CD14-positive monocyte (primary cell): ENCODE data around the gene DUOXA2. TPM values are rescaled to one million over a fixed set of nuclear protein-coding genes. Genes with fewer than 3 reads are reported as not detected.

Source experiments
- DNase-seq, 3 donors: peaks; one replicate each; pipeline ENCODE4 v3.0.0-alpha.2; 2011 to 2022
- H2AFZ ChIP-seq: 2 replicates; pipeline ENCODE4 v1.6.0; 2012; ENCODE audit warnings: mild to moderate bottlenecking, low read depth, low read length, inconsistent platforms; ENCODE audit not compliant: insufficient read depth, poor library complexity, severe bottlenecking
- H3K27ac ChIP-seq, 2 donors: 1 replicate in 1 of 2; 2 replicates in 1 of 2; pipeline ENCODE4 v1.5.1; 2012 to 2013; ENCODE audit warnings: low read length in 2 of 2, control low read depth in 1 of 2, inconsistent platforms in 1 of 2, low read depth in 1 of 2, mild to moderate bottlenecking in 1 of 2
- H3K27me3 ChIP-seq, 2 donors: one replicate each; pipeline versions ENCODE4 v1.6.0 to v1.6.1; 2011 to 2013; ENCODE audit warnings: low read length in 2 of 2; ENCODE audit not compliant: control insufficient read depth in 2 of 2, insufficient read depth in 2 of 2
- H3K36me3 ChIP-seq, 2 donors: replicated peaks in 1 of 2; 1 replicate in 1 of 2; 2 replicates in 1 of 2; pipeline versions ENCODE4 v1.5.1 to v1.6.1; 2012 to 2013; ENCODE audit warnings: low read length in 2 of 2, control low read depth in 1 of 2, inconsistent platforms in 1 of 2, mild to moderate bottlenecking in 1 of 2; ENCODE audit not compliant: insufficient read depth in 2 of 2, control insufficient read depth in 1 of 2
- H3K4me1 ChIP-seq, 2 donors: 1 replicate in 1 of 2; 2 replicates in 1 of 2; pipeline versions ENCODE4 v1.5.1 to v1.6.1; 2012 to 2013; ENCODE audit warnings: low read length in 2 of 2, control low read depth in 1 of 2, inconsistent platforms in 1 of 2, mild to moderate bottlenecking in 1 of 2, moderate library complexity in 1 of 2; ENCODE audit not compliant: insufficient read depth in 2 of 2, control insufficient read depth in 1 of 2
- H3K4me2 ChIP-seq: replicated peaks from 2 replicates; pipeline ENCODE3; 2012; ENCODE audit warnings: low read length, moderate library complexity, mild to moderate bottlenecking; ENCODE audit not compliant: poor library complexity, severe bottlenecking; ENCODE audit errors: extremely low read depth
- H3K4me3 ChIP-seq, 3 experiments: fragments of 200-600 bp in 1 of 3; sonication (generic) in 1 of 3; replicated peaks in 1 of 3; 1 replicate in 2 of 3; 2 replicates in 1 of 3; pipeline ENCODE4 v1.5.1; 2011 to 2013; ENCODE audit warnings: low read length in 3 of 3, mild to moderate bottlenecking in 3 of 3, control low read depth in 2 of 3, low read depth in 2 of 3, inconsistent platforms in 1 of 3, moderate library complexity in 1 of 3
- H3K79me2 ChIP-seq: 2 replicates; pipeline ENCODE4 v1.6.0; 2012; ENCODE audit warnings: mild to moderate bottlenecking, control low read depth, inconsistent platforms, low read length, moderate library complexity; ENCODE audit not compliant: insufficient read depth
- H3K9ac ChIP-seq: 2 replicates; pipeline ENCODE4 v1.6.0; 2017; ENCODE audit warnings: low read length, mild to moderate bottlenecking; ENCODE audit not compliant: insufficient read depth, poor library complexity, severe bottlenecking
- H3K9me3 ChIP-seq, 2 donors: replicated peaks in 1 of 2; 1 replicate in 1 of 2; 2 replicates in 1 of 2; pipeline versions ENCODE4 v1.5.1 to v1.6.1; 2012 to 2013; ENCODE audit warnings: low read length in 2 of 2, control low read depth in 1 of 2; ENCODE audit not compliant: control insufficient read depth in 1 of 2, insufficient read depth in 1 of 2
- H4K20me1 ChIP-seq: 2 replicates; pipeline ENCODE4 v1.6.0; 2012; ENCODE audit warnings: mild to moderate bottlenecking, low read length, control low read depth, moderate library complexity; ENCODE audit not compliant: insufficient read depth
- H3K27ac Mint-ChIP-seq, 7 donors: one replicate each; pipeline ENCODE4 v1.8.0; 2020; ENCODE audit warnings: mild to moderate bottlenecking in 7 of 7, mixed read lengths in 7 of 7, moderate library complexity in 6 of 7, inconsistent platforms in 2 of 7
- H3K27me3 Mint-ChIP-seq, 3 donors: one replicate each; pipeline ENCODE4 v1.8.0; 2021 to 2022; ENCODE audit warnings: low read depth in 3 of 3, mild to moderate bottlenecking in 3 of 3, mixed read lengths in 3 of 3, moderate library complexity in 3 of 3, inconsistent platforms in 1 of 3
- H3K36me3 Mint-ChIP-seq, 2 donors: one replicate each; pipeline ENCODE4 v1.8.0; 2020; ENCODE audit warnings: mixed read lengths in 2 of 2, inconsistent platforms in 1 of 2, mild to moderate bottlenecking in 1 of 2
- H3K4me1 Mint-ChIP-seq: one replicate; pipeline ENCODE4 v1.8.0; 2020; ENCODE audit warnings: mild to moderate bottlenecking, mixed read lengths
- H3K4me3 Mint-ChIP-seq, 2 donors: one replicate each; pipeline ENCODE4 v1.8.0; 2020; ENCODE audit warnings: mild to moderate bottlenecking in 2 of 2, mixed read lengths in 2 of 2, moderate library complexity in 1 of 2
- H3K9me3 Mint-ChIP-seq, 7 donors: one replicate each; pipeline ENCODE4 v1.8.0; 2020 to 2022; ENCODE audit warnings: mixed read lengths in 7 of 7, mild to moderate bottlenecking in 6 of 7, moderate library complexity in 6 of 7, inconsistent platforms in 2 of 7
- WGBS: methylation state at CpG from one replicate; pipeline ENCODE4 v1.1.5; 2013; ENCODE audit warnings: missing lambda C conversion rate; ENCODE audit not compliant: insufficient coverage; 5-methylcytosine and 5-hydroxymethylcytosine counted together
- intact Hi-C, 2 donors: fragments of 100-400 bp; cut with micrococcal nuclease; formaldehyde crosslinking; loops; one replicate each; pipeline versions ENCODE4 v1.15.0 to v1.15.1; 2023
- polyA plus RNA-seq, 3 donors: library from polyadenylated mRNA; depleted of rRNA in 1 of 3; unstranded in 2 of 3; stranded (reverse) in 1 of 3; fragments of 300-500 nt in 2 of 3; fragments of >200 nt in 1 of 3; fragmentation: Illumina TruSeq in 2 of 3; gene quantifications; 1 replicate in 2 of 3; 2 replicates in 1 of 3; pipeline ENCODE4 v1.2.3, GENCODE V29; 2012 to 2021
- TF ChIP-seq, protein P1 (sequence below): fragments of 200-600 bp; IDR thresholded peaks from one replicate; pipeline ENCODE4 v1.8.0; 2022; ENCODE audit warnings: antibody characterized with exemption, mild to moderate bottlenecking

Gene DUOXA2
- polyA plus RNA-seq, 3 donors, result not detected

DNA sequence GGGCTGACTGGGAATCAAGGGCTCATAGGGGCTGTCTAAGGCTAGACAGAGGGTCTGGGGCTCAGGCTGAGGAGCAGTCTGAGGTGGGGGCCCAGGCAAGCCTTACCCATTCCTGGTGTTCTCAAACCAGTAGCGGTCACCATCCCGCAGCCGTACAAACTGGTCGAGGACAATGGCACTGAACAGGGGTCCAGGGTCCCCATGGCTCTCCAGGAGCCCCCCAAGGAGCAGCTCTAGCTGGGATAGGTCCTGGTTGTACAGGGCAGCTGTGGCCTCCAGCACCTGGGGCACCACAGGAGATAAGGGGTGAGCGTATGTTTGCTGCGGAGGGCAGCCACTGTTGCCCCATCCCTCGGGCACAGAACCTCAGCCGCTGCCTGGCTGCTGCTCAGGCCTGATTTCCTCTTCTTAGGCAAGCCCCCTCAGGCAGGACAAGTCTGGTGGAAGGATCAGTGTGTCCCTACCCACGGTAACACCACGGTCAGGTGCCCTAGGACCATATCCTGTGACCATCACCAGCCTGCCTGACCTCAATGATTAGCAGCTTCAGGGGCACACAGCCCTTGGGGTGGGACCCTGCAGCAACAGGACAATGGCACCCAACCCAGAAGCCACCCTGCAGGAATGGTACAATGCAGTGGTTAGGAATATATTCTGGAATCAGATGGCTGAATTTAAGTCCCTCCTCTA is 6.0 kb upstream of the DUOXA2 start:
- peaks cover 0 to 16% of the 10 kb centered on the region in 2 donors for H3K9me3 ChIP-seq
- Mint-ChIP-seq H3K4me3 (no peak overlapping the region), H3K36me3 (peaks cover 0 to 2% of the 10 kb centered on the region in 2 donors), H3K27ac (no peak overlapping the region), H3K4me1 (peaks cover 14% of the 10 kb centered on the region), H3K27me3 (peaks cover 43 to 47% (median 47%) of the 10 kb centered on the region in 3 donors), H3K9me3 (peaks cover 0 to 11% (median 8%) of the 10 kb centered on the region in 7 donors)
- intact Hi-C loops, result no loop called here
- 88% methylated on average over 10 of the region's 10 CpGs for WGBS
- H3K36me3 ChIP-seq, result no peaks in the 10 kb centered on the region
- H4K20me1 ChIP-seq, result no peaks in the 10 kb centered on the region
- peaks cover 26 to 34% of the 10 kb centered on the region in 2 donors for H3K27me3 ChIP-seq
- H3K4me1 ChIP-seq, result peaks cover 11 to 12% of the 10 kb centered on the region in 2 donors
- no peak overlapping the region for H2AFZ ChIP-seq
- TF ChIP-seq, protein P1, sequence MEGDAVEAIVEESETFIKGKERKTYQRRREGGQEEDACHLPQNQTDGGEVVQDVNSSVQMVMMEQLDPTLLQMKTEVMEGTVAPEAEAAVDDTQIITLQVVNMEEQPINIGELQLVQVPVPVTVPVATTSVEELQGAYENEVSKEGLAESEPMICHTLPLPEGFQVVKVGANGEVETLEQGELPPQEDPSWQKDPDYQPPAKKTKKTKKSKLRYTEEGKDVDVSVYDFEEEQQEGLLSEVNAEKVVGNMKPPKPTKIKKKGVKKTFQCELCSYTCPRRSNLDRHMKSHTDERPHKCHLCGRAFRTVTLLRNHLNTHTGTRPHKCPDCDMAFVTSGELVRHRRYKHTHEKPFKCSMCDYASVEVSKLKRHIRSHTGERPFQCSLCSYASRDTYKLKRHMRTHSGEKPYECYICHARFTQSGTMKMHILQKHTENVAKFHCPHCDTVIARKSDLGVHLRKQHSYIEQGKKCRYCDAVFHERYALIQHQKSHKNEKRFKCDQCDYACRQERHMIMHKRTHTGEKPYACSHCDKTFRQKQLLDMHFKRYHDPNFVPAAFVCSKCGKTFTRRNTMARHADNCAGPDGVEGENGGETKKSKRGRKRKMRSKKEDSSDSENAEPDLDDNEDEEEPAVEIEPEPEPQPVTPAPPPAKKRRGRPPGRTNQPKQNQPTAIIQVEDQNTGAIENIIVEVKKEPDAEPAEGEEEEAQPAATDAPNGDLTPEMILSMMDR, result no peak
- no peak overlapping the region for H3K4me2 ChIP-seq
- H3K9ac ChIP-seq, result no peak overlapping the region
- DNase-seq, result no peak
- H3K27ac ChIP-seq, result no peak overlapping the region
- no peaks in the 10 kb centered on the region for H3K79me2 ChIP-seq
- no peak overlapping the region for H3K4me3 ChIP-seq

DNA sequence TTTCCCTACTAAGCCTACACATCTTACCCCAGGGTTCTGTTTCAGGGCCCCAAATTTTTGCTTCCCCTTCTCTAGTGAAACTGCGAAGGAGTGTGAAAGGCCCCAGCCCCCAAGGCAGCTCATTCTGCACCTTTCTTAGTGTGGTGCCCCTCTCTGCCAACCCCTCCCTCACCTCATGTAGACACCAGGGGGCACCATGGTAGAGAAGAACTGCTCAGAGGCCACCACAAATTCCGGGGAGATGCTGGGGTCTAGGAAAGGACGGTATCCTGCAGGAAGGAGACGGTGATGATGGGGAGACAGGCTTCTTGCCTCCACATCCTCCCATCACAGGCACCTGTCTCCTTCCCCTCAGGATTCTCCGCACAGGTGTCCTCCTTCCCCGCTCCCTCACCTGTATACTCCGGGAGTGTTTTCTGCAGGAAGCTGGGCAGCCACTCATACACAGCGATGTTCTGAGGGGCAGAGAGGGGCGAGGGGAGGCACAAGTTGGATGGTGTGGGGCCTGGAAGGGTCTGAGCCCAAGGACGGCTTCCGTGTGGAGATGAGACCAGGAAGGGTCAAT is 3.8 kb upstream of the DUOXA2 start:
- H3K27ac Mint-ChIP-seq, result no peak overlapping the region
- TF ChIP-seq, protein P1, result no peak
- H3K36me3 Mint-ChIP-seq, result peaks cover 0 to 5% of the 10 kb centered on the region in 2 donors
- H3K4me2 ChIP-seq, result no peak overlapping the region
- H3K4me3 Mint-ChIP-seq, result peak overlapping the region in 1 of 2 donors; percentile 66
- peaks cover 14 to 20% of the 10 kb centered on the region in 2 donors for H3K4me1 ChIP-seq
- 23% methylated on average over 4 of the region's 11 CpGs for WGBS
- H3K27me3 Mint-ChIP-seq, result peaks cover 62 to 70% (median 67%) of the 10 kb centered on the region in 3 donors
- no peak for DNase-seq
- H3K27ac ChIP-seq, result no peak overlapping the region
- intact Hi-C loops, result no loop called here
- H3K9me3 ChIP-seq, result peaks cover 5 to 38% of the 10 kb centered on the region in 2 donors
- peaks cover 0 to 14% (median 8%) of the 10 kb centered on the region in 7 donors for H3K9me3 Mint-ChIP-seq
- no peak overlapping the region for H3K9ac ChIP-seq
- peaks cover 49 to 57% of the 10 kb centered on the region in 2 donors for H3K27me3 ChIP-seq
- no peaks in the 10 kb centered on the region for H3K36me3 ChIP-seq
- no peak overlapping the region for H3K4me3 ChIP-seq
- H3K79me2 ChIP-seq, result no peaks in the 10 kb centered on the region
- no peak overlapping the region for H2AFZ ChIP-seq
- H4K20me1 ChIP-seq, result no peaks in the 10 kb centered on the region
- H3K4me1 Mint-ChIP-seq, result peaks cover 27% of the 10 kb centered on the region
